RPMI8226 (cell line): ENCODE measurements around the gene ZBTB7C.

Experiments
- DNase-seq: peaks from one replicate; pipeline ENCODE4 v3.0.0-alpha.2; 2015

ZBTB7C gene

GRCh38 chr18:48320639-48320945, 88.6 kb downstream of the ZBTB7C start:
- DNase-seq = no peak

GRCh38 chr18:48319801-48320638, 89.2 kb downstream of the ZBTB7C start:
- DNase-seq = peak; percentile 50

GRCh38 chr18:48318436-48318835, 90.7 kb downstream of the ZBTB7C start:
- no peak for DNase-seq

GRCh38 chr18:48317781-48318381, 91.3 kb downstream of the ZBTB7C start:
- DNase-seq = no peak

DNA sequence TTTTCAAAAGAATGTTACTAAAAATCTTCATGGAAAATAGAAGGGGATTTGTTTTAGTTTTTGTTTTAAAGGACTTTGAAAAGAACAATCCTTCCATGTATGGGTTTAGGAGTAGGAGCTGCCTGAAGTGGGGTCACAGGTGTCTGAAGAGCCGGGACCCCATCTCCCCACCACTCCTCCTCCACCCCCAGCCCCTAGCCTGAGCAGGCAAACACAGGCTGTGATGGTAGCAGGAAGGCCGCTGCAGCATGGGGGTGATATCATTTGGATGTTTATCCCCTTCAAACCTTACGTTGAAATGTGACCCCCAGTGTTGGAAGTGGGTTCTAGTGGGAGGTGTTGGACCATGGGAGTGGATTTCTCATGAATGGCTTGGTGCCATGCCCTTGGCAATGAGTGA, 93.0 kb downstream of the ZBTB7C start:
- DNase-seq = no peak

DNA sequence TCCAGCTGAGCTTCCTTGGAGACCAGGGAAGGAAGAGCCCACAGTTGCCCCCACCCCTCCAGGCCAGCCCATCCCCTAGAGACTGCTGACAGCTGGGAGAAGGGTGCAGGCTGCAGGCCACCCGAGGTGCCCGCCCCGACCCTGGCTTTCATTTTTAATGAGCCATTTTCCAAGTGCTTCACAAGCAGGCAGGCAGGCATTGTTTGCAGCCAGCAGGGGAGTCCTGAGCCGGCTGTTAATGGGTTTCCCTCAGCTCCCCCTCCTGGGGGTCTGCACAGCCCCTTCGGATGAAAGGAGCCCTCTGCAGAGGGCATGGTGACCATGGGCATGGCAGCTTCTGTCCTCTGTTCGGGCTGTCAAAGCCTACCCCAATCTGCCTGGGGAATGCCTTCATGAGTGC, 94.5 kb downstream of the ZBTB7C start:
- DNase-seq = no peak

DNA sequence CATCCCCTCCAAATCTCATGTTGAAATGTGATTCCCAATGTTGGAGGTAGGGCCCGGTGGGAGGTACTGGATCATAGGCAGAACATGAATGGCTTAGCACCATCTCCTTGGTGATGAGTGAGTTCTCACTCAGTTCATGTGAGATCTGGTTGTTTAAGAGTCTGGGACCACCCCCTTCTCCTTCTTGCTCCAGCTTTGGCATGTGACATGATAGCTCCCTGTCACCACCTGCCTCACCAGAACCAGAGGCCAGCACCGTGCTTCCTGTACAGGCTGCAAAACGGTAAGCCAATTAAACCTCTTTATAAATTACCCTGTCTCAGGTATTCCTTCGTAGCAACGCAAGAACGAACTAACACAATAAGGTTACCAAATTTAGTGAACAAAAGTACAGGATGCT, 95.4 kb downstream of the ZBTB7C start:
- DNase-seq = no peak

GRCh38 chr18:48312066-48312465, 97.1 kb downstream of the ZBTB7C start:
- DNase-seq = no peak

DNA sequence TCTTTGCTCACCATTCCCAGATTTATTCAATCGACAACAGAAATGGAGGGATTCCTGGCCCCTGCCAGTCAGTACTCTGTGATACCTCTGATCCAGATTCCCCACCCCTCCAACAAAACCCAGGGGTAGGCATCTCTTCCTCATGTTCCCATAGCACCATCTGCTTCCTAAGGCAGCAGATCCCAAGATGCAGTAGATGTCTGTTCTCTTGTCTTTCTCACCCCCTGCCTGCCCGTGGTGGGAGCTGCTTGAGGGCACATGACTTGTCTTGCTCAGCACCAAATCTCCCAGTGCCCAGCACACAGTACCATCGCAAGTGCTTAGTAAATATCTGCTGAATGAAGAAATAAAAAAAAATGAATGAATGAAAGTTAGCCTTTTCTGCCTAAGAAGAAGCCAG, 98.2 kb downstream of the ZBTB7C start:
- DNase-seq = no peak

DNA sequence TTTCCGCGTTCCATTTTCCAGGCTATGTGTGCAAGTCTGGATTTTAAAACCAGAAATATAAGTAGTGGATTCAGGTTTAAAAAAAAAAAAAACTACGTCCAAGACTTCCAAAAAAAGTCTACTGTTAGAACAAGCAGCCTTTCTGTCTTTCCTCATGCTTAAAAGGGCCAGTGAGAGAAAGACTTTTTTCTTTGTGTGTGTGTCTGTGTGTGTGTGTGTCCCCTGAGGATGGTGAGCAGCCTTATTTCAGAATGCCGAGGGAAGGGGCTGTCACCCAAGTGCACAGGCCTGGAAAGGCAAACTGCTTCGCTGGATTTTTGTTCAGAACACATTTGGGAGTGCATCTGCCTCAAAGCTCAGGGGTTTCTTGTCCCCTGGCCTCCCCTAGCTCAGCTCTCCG, 98.8 kb downstream of the ZBTB7C start:
- no peak for DNase-seq

DNA sequence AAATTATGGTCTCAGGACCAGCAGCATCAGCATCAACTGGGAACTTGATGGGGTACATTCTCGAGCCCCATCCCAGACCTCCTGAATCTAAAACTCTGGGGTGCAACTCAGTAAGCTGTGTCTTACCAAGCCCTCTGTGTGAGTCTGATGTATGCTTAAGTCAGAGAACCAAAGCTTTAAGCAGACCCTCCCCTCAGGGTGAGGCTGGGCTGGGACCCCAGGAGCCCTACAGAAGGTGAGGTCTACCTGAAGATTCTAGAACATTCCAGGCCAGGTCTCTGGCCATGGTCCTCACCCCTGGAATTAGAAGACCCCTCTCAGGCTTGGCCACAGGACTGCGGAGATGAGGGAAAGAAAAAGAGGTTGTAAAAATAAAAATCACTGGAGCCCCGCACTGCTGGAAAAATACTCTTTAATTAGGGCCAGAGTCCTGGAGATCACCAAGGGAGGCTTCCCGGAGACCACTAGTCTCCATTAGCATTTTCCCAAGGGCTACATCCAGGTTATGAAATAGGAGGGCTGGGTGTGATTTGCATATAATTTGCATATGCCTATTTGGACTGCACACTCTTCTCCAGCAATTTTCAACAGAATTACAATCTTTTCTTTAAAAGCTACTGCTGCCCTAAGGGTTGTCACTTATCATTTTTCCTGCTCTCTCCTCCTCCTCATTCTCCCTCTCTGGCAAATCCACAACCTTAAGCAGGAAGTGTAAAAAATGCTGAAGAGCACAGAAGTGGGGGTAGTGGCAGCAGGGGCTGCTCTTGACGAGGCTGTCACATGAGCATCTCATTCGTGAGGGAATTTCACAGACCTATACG, 100.2 kb downstream of the ZBTB7C start:
- no peak for DNase-seq

- DNase-seq = no peak
These were observed 101.1 kb downstream of the ZBTB7C start for GRCh38 chr18:48308027-48308635.

DNA sequence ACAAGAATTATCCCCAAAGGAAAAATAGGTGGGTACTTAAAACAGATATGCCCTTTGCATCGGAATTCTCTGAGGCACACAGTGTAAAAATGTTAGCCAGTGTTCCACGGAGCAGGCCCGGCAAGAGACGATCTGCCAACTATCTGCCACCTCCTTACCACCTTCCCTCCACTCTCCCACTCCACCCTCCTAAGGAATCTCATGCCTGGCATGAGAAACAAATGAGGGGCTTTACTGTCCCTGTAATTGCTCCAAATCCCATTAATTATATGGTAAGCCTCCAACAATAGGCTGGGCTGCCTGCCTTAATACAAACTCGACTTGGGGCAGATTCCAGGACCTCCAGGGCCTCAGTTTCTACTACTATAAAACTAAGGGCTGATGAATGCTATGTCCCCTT, 102.3 kb downstream of the ZBTB7C start:
- no peak for DNase-seq

- DNase-seq = no peak
These were observed 104.1 kb downstream of the ZBTB7C start for GRCh38 chr18:48304906-48305693.

DNA sequence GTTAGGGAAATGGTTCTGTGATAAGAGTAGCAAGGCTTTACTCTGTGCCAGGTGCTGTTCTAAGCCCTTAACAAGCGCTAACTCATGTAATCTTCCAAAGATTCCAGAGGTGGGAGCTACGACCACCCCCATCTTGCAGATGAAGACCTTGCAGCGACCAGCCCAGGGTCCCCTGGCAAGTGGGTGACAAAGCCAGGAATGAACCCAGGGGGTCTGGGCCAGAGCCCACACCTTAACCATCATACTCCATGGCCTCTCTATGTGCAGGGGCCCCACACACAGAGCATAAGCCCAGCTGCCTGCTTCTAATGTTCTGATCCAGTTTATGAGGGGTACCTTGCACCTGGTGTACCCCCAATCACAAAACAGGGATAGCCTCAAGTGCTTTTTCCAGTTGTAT, 105.3 kb downstream of the ZBTB7C start:
- DNase-seq = no peak

DNA sequence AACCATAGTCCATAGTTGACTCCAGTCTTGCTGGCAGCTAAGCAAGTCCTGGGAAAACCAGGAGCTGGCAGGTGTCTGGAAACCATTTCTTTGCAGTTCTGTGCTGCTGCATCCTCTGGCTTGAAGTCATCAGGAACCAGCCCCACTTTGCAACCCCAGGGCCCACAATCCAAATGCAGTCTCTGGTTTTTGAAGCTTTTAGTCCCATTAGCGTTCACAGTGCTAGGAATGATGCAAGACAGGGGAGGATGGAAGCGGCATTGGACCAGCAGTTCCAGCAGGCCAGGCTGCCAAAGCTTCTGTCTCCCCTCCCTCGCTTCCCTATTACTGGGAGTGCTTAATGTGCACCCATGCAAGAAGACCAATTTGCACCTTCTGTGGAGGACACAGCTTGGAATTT, 106.4 kb downstream of the ZBTB7C start:
- DNase-seq = no peak

DNA sequence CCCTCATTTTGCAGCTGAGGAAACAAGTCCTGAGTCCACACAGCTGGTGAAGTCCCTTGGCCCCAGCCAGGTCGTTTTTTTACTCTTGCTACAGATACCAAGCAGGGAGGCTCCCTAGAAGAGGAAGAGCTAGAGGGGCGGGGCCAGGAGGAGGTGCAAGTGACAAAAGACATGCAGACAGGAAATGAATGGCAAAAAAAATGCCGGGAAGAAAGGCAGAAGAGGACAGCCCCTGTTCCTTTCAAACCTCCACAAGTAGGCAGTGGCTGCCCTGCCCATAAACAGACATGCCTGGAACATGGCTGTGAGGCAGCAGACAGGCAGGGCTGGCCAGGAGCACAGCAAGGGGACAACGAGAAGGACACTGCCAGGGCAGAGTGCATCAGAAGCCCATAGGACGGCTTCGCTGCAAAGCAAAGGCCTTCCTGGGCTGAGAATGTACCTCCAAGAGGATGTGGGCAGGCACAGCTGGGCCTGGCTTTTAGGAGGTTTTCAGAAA, 108.7 kb downstream of the ZBTB7C start:
- DNase-seq = peak; percentile 74

- no peak for DNase-seq
These were observed 112.0 kb downstream of the ZBTB7C start for GRCh38 chr18:48297139-48297538.

DNA sequence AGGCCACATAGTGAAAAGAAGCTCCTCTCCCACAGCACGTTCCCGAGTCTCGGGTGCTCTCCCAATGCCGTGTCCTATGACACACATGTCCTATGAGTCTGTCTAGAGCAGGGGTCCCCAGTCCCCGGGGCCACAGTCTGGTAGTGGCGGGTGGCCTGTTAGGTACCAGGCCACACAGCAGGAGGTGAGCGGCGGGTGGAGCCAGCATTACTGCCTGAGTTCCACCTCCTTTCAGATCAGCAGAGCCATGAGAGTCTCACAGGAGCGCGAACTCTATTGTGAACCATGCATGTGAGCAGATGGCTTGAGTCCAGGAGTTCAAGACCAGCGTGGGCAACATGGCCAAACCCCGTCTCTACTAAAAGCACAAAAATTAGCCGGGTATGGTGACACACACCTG, 112.6 kb downstream of the ZBTB7C start:
- DNase-seq = no peak

GRCh38 chr18:48295586-48296311, 113.4 kb downstream of the ZBTB7C start:
- DNase-seq = peak; percentile 36

GRCh38 chr18:48294899-48295585, 114.1 kb downstream of the ZBTB7C start:
- DNase-seq = no peak
